HCT116 (cell line): ENCODE data around the gene LEMD3. TPM values are rescaled to one million over a fixed set of nuclear protein-coding genes. Genes with fewer than 3 reads are reported as not detected.

Experiments used
- ATAC-seq: fragments of 200-7000 bp; cut with Tn5 transposase; 2 replicates; pipeline ENCODE4 v1.9.1; 2020; ENCODE audit warnings: mild to moderate bottlenecking, moderate library complexity
- BruUV-seq: library from RNA; stranded (reverse); fragments of 400-500 nt; replicated peaks from 2 replicates; lab custom pipeline; 2021; lab: Mats Ljungman, UMichigan
- CTCF ChIA-PET: fragments of 300-600 bp; sonication (Branson Sonifier 250); formaldehyde crosslinking; loops from one replicate; lab custom pipeline; 2021; ENCODE audit warnings: antibody characterized with exemption; lab: Charles Lee
- POLR2A ChIA-PET: fragments of 300-600, 350-600 bp; sonication (Branson Sonifier 250); formaldehyde crosslinking; loops from one replicate; lab custom pipeline; 2021; ENCODE audit warnings: antibody characterized with exemption; lab: Charles Lee
- RAD21 ChIA-PET, 2 experiments: fragments of 300-600 bp; sonication (Branson Sonifier 250); formaldehyde crosslinking; loops; one replicate each; lab custom pipeline; 2023; ENCODE audit warnings: low total read pairs in 2 of 2; ENCODE audit not compliant: uncharacterized antibody in 2 of 2, unreplicated experiment in 2 of 2, low non-redundant PET in 1 of 2; lab: Charles Lee
- DNase-seq: peaks from one replicate; pipeline ENCODE4 v3.0.0-alpha.2; 2010; ENCODE audit warnings: low read depth, low spot score
- H2AFZ ChIP-seq: fragments of 200-600 bp; shearing (Covaris generic), sonication (generic); 2 replicates; pipeline ENCODE4 v1.6.1; 2017; ENCODE audit warnings: low read depth, mixed run types, mixed read lengths, antibody characterized with exemption, low read length; ENCODE audit not compliant: poor library complexity, severe bottlenecking
- H3K27ac ChIP-seq: 2 replicates; pipeline ENCODE4 v1.5.1; 2012; ENCODE audit warnings: low read depth, low read length
- H3K27me3 ChIP-seq: fragments of 200-600 bp; sonication (generic); 2 replicates; pipeline ENCODE4 v1.6.1; 2016; ENCODE audit warnings: mixed run types, low read length, mixed read lengths; ENCODE audit not compliant: insufficient read depth
- H3K36me3 ChIP-seq, 2 experiments: fragments of 200-500 bp in 1 of 2; fragments of 200-600 bp in 1 of 2; sonication (Bioruptor generic) in 1 of 2; sonication (generic) in 1 of 2; 2 replicates each; pipeline versions ENCODE4 v1.5.1 to v1.6.1; 2014 to 2016; ENCODE audit warnings: low read length in 2 of 2, inconsistent platforms in 1 of 2, mixed read lengths in 1 of 2, mixed run types in 1 of 2; ENCODE audit not compliant: insufficient read depth in 2 of 2, control insufficient read depth in 1 of 2
- H3K4me1 ChIP-seq, 2 experiments: fragments of 200-600 bp in 1 of 2; sonication (generic) in 1 of 2; 2 replicates each; pipeline versions ENCODE4 v1.5.1 to v1.6.1; 2012 to 2017; ENCODE audit warnings: low read length in 2 of 2, inconsistent platforms in 1 of 2, mild to moderate bottlenecking in 1 of 2, mixed read lengths in 1 of 2, mixed run types in 1 of 2, moderate library complexity in 1 of 2; ENCODE audit not compliant: insufficient read depth in 2 of 2, control insufficient read depth in 1 of 2
- H3K4me2 ChIP-seq: fragments of 200-600 bp; sonication (generic); 2 replicates; pipeline ENCODE4 v1.6.1; 2017; ENCODE audit warnings: mixed run types, low read length, mixed read lengths
- H3K4me3 ChIP-seq, 2 experiments: fragments of 200-600 bp in 1 of 2; sonication (generic) in 1 of 2; replicated peaks in 1 of 2; 2 replicates each; pipeline ENCODE4 v1.5.1; 2011 to 2016; ENCODE audit warnings: low read length in 2 of 2, control low read depth in 1 of 2, low read depth in 1 of 2, mild to moderate bottlenecking in 1 of 2, mixed read lengths in 1 of 2, mixed run types in 1 of 2
- H3K79me2 ChIP-seq: fragments of 200-600 bp; sonication (generic); 2 replicates; pipeline ENCODE4 v1.6.1; 2017; ENCODE audit warnings: mild to moderate bottlenecking, mixed run types, low read length, moderate library complexity, mixed read lengths; ENCODE audit not compliant: insufficient read depth
- H3K9ac ChIP-seq: fragments of 200-600 bp; sonication (generic); 2 replicates; pipeline ENCODE4 v1.6.1; 2016; ENCODE audit warnings: low read length, mixed read lengths
- H3K9me2 ChIP-seq: fragments of 200-600 bp; sonication (generic), shearing (Covaris generic); 2 replicates; pipeline ENCODE4 v1.6.1; 2017; ENCODE audit warnings: mixed run types, mild to moderate bottlenecking, moderate library complexity; ENCODE audit not compliant: insufficient read depth
- H3K9me3 ChIP-seq, 2 experiments: fragments of 200-500 bp in 1 of 2; fragments of 200-600 bp in 1 of 2; sonication (Bioruptor generic) in 1 of 2; sonication (generic) in 1 of 2; 2 replicates each; pipeline ENCODE4 v1.6.1; 2014 to 2017; ENCODE audit warnings: low read length in 2 of 2, mixed read lengths in 2 of 2, inconsistent platforms in 1 of 2, low read depth in 1 of 2, mild to moderate bottlenecking in 1 of 2, mixed run types in 1 of 2, moderate library complexity in 1 of 2; ENCODE audit not compliant: control insufficient read depth in 1 of 2, insufficient read depth in 1 of 2
- H4K20me1 ChIP-seq: fragments of 200-600 bp; sonication (generic), shearing (Covaris generic); 2 replicates; pipeline ENCODE4 v1.6.1; 2017; ENCODE audit warnings: mixed run types, mild to moderate bottlenecking, moderate library complexity; ENCODE audit not compliant: insufficient read depth
- CBX3 ChIP-seq: IDR thresholded peaks from 2 replicates; pipeline ENCODE4 v1.6.1; 2012; ENCODE audit warnings: low read depth
- CTCF ChIP-seq, 3 experiments: fragments of 200-600 bp in 1 of 3; sonication (generic) in 1 of 3; IDR thresholded peaks in 2 of 3; conservative IDR thresholded peaks in 1 of 3; 2 replicates each; pipeline ENCODE4 v1.5.1; 2012 to 2017; ENCODE audit warnings: low read depth in 2 of 3, low read length in 2 of 3, antibody characterized with exemption in 1 of 3, borderline replicate concordance in 1 of 3, control low read depth in 1 of 3, mild to moderate bottlenecking in 1 of 3, mixed read lengths in 1 of 3, mixed run types in 1 of 3, moderate library complexity in 1 of 3; ENCODE audit not compliant: insufficient read depth in 1 of 3
- ELF1 ChIP-seq: IDR thresholded peaks from 2 replicates; pipeline ENCODE4 v1.6.1; 2012; ENCODE audit warnings: low read depth, borderline replicate concordance
- EZH2 ChIP-seq: fragments of 200-600 bp; sonication (generic); IDR thresholded peaks from 2 replicates; pipeline ENCODE4 v1.6.1; 2017; ENCODE audit warnings: antibody characterized with exemption, mixed run types
- JUND ChIP-seq: IDR thresholded peaks from 2 replicates; pipeline ENCODE4 v1.6.1; 2012
- POLR2AphosphoS5 ChIP-seq: IDR thresholded peaks from 2 replicates; pipeline ENCODE4 v1.6.1; 2011; ENCODE audit warnings: mild to moderate bottlenecking, low read depth, low read length, moderate library complexity
- RAD21 ChIP-seq: IDR thresholded peaks from 2 replicates; pipeline ENCODE4 v1.6.1; 2012; ENCODE audit warnings: low read depth, mild to moderate bottlenecking
- REST ChIP-seq: IDR thresholded peaks from 2 replicates; pipeline ENCODE4 v1.6.1; 2012; ENCODE audit warnings: low read depth
- SP1 ChIP-seq: IDR thresholded peaks from 2 replicates; pipeline ENCODE4 v1.6.1; 2012; ENCODE audit warnings: low read depth
- SRF ChIP-seq: IDR thresholded peaks from 2 replicates; pipeline ENCODE4 v1.6.1; 2012; ENCODE audit warnings: low read depth
- YY1 ChIP-seq: IDR thresholded peaks from 2 replicates; pipeline ENCODE4 v1.6.1; 2011; ENCODE audit warnings: low read length, low read depth, moderate library complexity, mild to moderate bottlenecking; ENCODE audit not compliant: insufficient replicate concordance; ENCODE audit errors: extremely low read depth
- ZBTB33 ChIP-seq: IDR thresholded peaks from 2 replicates; pipeline ENCODE4 v1.6.1; 2011; ENCODE audit warnings: mild to moderate bottlenecking, low read length, moderate library complexity; ENCODE audit not compliant: insufficient replicate concordance; ENCODE audit errors: extremely low read depth
- ZFX ChIP-seq: fragments of 450-650 bp; IDR thresholded peaks from 2 replicates; pipeline ENCODE4 v1.6.1; 2017
- ZNF274 ChIP-seq: fragments of 200-500 bp; sonication (Bioruptor generic); IDR thresholded peaks from 2 replicates; pipeline ENCODE4 v1.6.1; 2014; ENCODE audit warnings: mild to moderate bottlenecking, low read depth, low read length, inconsistent platforms
- intact Hi-C: fragments of 100-400 bp; cut with micrococcal nuclease; formaldehyde crosslinking; loops from 2 replicates; pipeline ENCODE4 v1.10.0; 2022
- total RNA-seq: library from RNA; stranded (reverse); gene quantifications from one replicate; pipeline ENCODE4 v1.2.1, GENCODE V29; 2021; ENCODE audit not compliant: unreplicated experiment

Gene LEMD3
- total RNA-seq, 1 experiment from 2014 or later: 28.7 TPM

GRCh38 chr12:65274602-65275272, 105.4 kb downstream of the LEMD3 start:
- ATAC-seq (no peak), DNase-seq (no peak)
- TF ChIP-seq EZH2: no peak
- TF ChIP-seq YY1: no peak
- TF ChIP-seq POLR2AphosphoS5: no peak
- no peak for TF ChIP-seq ZNF274
- TF ChIP-seq SRF: no peak
- TF ChIP-seq ZFX: no peak
- no peak for TF ChIP-seq RAD21
- no peak for TF ChIP-seq JUND
- TF ChIP-seq CTCF (IDR thresholded peaks at IDR 0.05 in 2 of 3, conservative IDR thresholded peaks at IDR 0.05 in 1 of 3; ENCODE audit: borderline replicate concordance in 1 of 3, insufficient read depth in 1 of 3, low read depth in 2 of 3, low read length in 2 of 3): no peak
- no peak for TF ChIP-seq ELF1
- TF ChIP-seq CBX3: no peak
- TF ChIP-seq SP1: no peak
- no peak for TF ChIP-seq REST
- TF ChIP-seq ZBTB33: no peak
- no peaks in the 10 kb centered on the region for H3K79me2 ChIP-seq
- no TSS peak for BruUV-seq
- H3K4me3 ChIP-seq: no peak overlapping the region
- H3K27ac ChIP-seq: no peak overlapping the region
- intact Hi-C loops: no loop called here
- H3K9me2 ChIP-seq: 0 out of 2 replicates have a peak, but pooled peaks cover 3% of the 10 kb centered on the region
- ChIA-PET CTCF (no interaction called here), POLR2A (no interaction called here), RAD21 (no interaction called here)
- no peaks in the 10 kb centered on the region for H3K36me3 ChIP-seq
- H4K20me1 ChIP-seq: no peaks in the 10 kb centered on the region
- H3K9me3 ChIP-seq: no peaks in the 10 kb centered on the region
- no peak overlapping the region for H2AFZ ChIP-seq
- no peaks in the 10 kb centered on the region for H3K27me3 ChIP-seq
- peaks cover 3 to 8% of the 10 kb centered on the region in 2 experiments; a peak in 2 of 4 replicates for H3K4me1 ChIP-seq
- no peak overlapping the region for H3K4me2 ChIP-seq
- H3K9ac ChIP-seq: no peak overlapping the region
